ENCODE results near the gene DNAJC7.

DNAJC7 gene

GRCh38 chr17:41972571-41973407, 44.5 kb downstream of the DNAJC7 start:
- Histone ChIP-seq H2AK5ac (ENCODE audit: low read length) (no peak overlapping the region), H3K18ac (ENCODE audit: low read length) (no peak overlapping the region), H3K14ac (ENCODE audit: low read length) (no peak overlapping the region), H3K79me1 (ENCODE audit: low read length) (no peaks in the 10 kb centered on the region), H4K12ac (ENCODE audit: low read depth, low read length) (no peak overlapping the region), H3K79me2 (ENCODE audit: control insufficient read depth, insufficient read depth, low read length, poor library complexity) (no peaks in the 10 kb centered on the region), H4K8ac (ENCODE audit: low read depth, low read length) (no peak overlapping the region), H2BK12ac (ENCODE audit: low read length) (no peak overlapping the region), H3K9ac (ENCODE audit: low read length) (no peak overlapping the region), H3K27me3 (ENCODE audit: insufficient read depth, low read length) (no peaks in the 10 kb centered on the region), H3K4me2 (ENCODE audit: low read length) (no peak overlapping the region), H2BK5ac (ENCODE audit: low read depth, low read length, poor library complexity) (no peak overlapping the region), H3K9me3 (ENCODE audit: insufficient read depth, low read depth, low read length) (no peaks in the 10 kb centered on the region), H3K4me3 (ENCODE audit: low read depth, low read length) (no peak overlapping the region), H3K4ac (ENCODE audit: low read depth, low read length) (no peak overlapping the region), H2AFZ (ENCODE audit: insufficient read depth, low read length, poor library complexity) (no peak overlapping the region), H3K4me1 (ENCODE audit: control insufficient read depth in 1 of 2, insufficient read depth in 2 of 2, low read length in 2 of 2) (no peaks in the 10 kb centered on the region), H3K36me3 (ENCODE audit: control insufficient read depth in 1 of 2, insufficient read depth in 2 of 2, low read length in 2 of 2) (peaks cover 67 to 79% of the 10 kb centered on the region in 2 experiments), H3K23ac (ENCODE audit: low read length) (no peak overlapping the region), H2BK120ac (ENCODE audit: insufficient read depth, low read length, poor library complexity) (no peak overlapping the region), H3K27ac (ENCODE audit: low read depth, low read length) (no peak overlapping the region), H4K91ac (ENCODE audit: low read depth, low read length) (no peak overlapping the region)
- WGBS (ENCODE audit: extremely low coverage, insufficient coverage, insufficient read length): no CpG with 5 or more reads among the region's 22 CpGs
- no peak for DNase-seq

- no peak overlapping the region for H2AK5ac ChIP-seq (ENCODE audit: low read length)
- H3K36me3 ChIP-seq (ENCODE audit: control insufficient read depth in 1 of 2, insufficient read depth in 2 of 2, low read length in 2 of 2): peaks cover 63 to 72% of the 10 kb centered on the region in 2 experiments
- no CpG with 5 or more reads among the region's 18 CpGs for WGBS (ENCODE audit: extremely low coverage, insufficient coverage, insufficient read length)
- no peak overlapping the region for H2BK5ac ChIP-seq (ENCODE audit: low read depth, low read length, poor library complexity)
- no peak overlapping the region for H3K27ac ChIP-seq (ENCODE audit: low read depth, low read length)
- no peak overlapping the region for H4K12ac ChIP-seq (ENCODE audit: low read depth, low read length)
- no peak overlapping the region for H2BK12ac ChIP-seq (ENCODE audit: low read length)
- H3K4me2 ChIP-seq (ENCODE audit: low read length): no peak overlapping the region
- H3K79me1 ChIP-seq (ENCODE audit: low read length): peaks cover 3% of the 10 kb centered on the region
- no peak overlapping the region for H3K23ac ChIP-seq (ENCODE audit: low read length)
- no peak overlapping the region for H3K18ac ChIP-seq (ENCODE audit: low read length)
- no peak overlapping the region for H4K91ac ChIP-seq (ENCODE audit: low read depth, low read length)
- H3K9ac ChIP-seq (ENCODE audit: low read length): no peak overlapping the region
- peaks cover 5 to 6% of the 10 kb centered on the region in 2 experiments for H3K4me1 ChIP-seq (ENCODE audit: control insufficient read depth in 1 of 2, insufficient read depth in 2 of 2, low read length in 2 of 2)
- no peak overlapping the region for H2AFZ ChIP-seq (ENCODE audit: insufficient read depth, low read length, poor library complexity)
- H3K4ac ChIP-seq (ENCODE audit: low read depth, low read length): no peak overlapping the region
- H3K27me3 ChIP-seq (ENCODE audit: insufficient read depth, low read length): no peaks in the 10 kb centered on the region
- no peak overlapping the region for H2BK120ac ChIP-seq (ENCODE audit: insufficient read depth, low read length, poor library complexity)
- no peaks in the 10 kb centered on the region for H3K9me3 ChIP-seq (ENCODE audit: insufficient read depth, low read depth, low read length)
- H3K79me2 ChIP-seq (ENCODE audit: control insufficient read depth, insufficient read depth, low read length, poor library complexity): peaks cover 4% of the 10 kb centered on the region
- H4K8ac ChIP-seq (ENCODE audit: low read depth, low read length): no peak overlapping the region
- H3K4me3 ChIP-seq (ENCODE audit: low read depth, low read length): no peak overlapping the region
- no peak for DNase-seq
- no peak overlapping the region for H3K14ac ChIP-seq (ENCODE audit: low read length)
Measured at GRCh38 chr17:41971721-41972523, 45.3 kb downstream of the DNAJC7 start.

GRCh38 chr17:41970901-41971331, 46.3 kb downstream of the DNAJC7 start:
- no CpG with 5 or more reads among the region's 5 CpGs for WGBS (ENCODE audit: extremely low coverage, insufficient coverage, insufficient read length)
- H3K4ac ChIP-seq (ENCODE audit: low read depth, low read length): no peak overlapping the region
- H3K27ac ChIP-seq (ENCODE audit: low read depth, low read length): no peak overlapping the region

GRCh38 chr17:41968676-41969075, 48.6 kb downstream of the DNAJC7 start:
- H3K4ac ChIP-seq (ENCODE audit: low read depth, low read length): no peak overlapping the region
- no peak overlapping the region for H2BK120ac ChIP-seq (ENCODE audit: insufficient read depth, low read length, poor library complexity)
- H3K79me2 ChIP-seq (ENCODE audit: control insufficient read depth, insufficient read depth, low read length, poor library complexity): peaks cover 6% of the 10 kb centered on the region
- no peaks in the 10 kb centered on the region for H3K9me3 ChIP-seq (ENCODE audit: insufficient read depth, low read depth, low read length)
- H2AFZ ChIP-seq (ENCODE audit: insufficient read depth, low read length, poor library complexity): no peak overlapping the region
- H3K27ac ChIP-seq (ENCODE audit: low read depth, low read length): no peak overlapping the region
- no peak overlapping the region for H2AK5ac ChIP-seq (ENCODE audit: low read length)
- H4K91ac ChIP-seq (ENCODE audit: low read depth, low read length): no peak overlapping the region
- peaks cover 6% of the 10 kb centered on the region for H3K79me1 ChIP-seq (ENCODE audit: low read length)
- peaks cover 8 to 9% of the 10 kb centered on the region in 2 experiments for H3K4me1 ChIP-seq (ENCODE audit: control insufficient read depth in 1 of 2, insufficient read depth in 2 of 2, low read length in 2 of 2)
- no peak for DNase-seq
- no peak overlapping the region for H2BK12ac ChIP-seq (ENCODE audit: low read length)
- no peak overlapping the region for H3K9ac ChIP-seq (ENCODE audit: low read length)
- WGBS (ENCODE audit: extremely low coverage, insufficient coverage, insufficient read length): no CpG with 5 or more reads among the region's 10 CpGs
- no peak overlapping the region for H4K12ac ChIP-seq (ENCODE audit: low read depth, low read length)
- H3K4me2 ChIP-seq (ENCODE audit: low read length): no peak overlapping the region
- H4K8ac ChIP-seq (ENCODE audit: low read depth, low read length): no peak overlapping the region
- no peak overlapping the region for H3K14ac ChIP-seq (ENCODE audit: low read length)
- H3K18ac ChIP-seq (ENCODE audit: low read length): no peak overlapping the region
- H2BK5ac ChIP-seq (ENCODE audit: low read depth, low read length, poor library complexity): no peak overlapping the region
- no peak overlapping the region for H3K4me3 ChIP-seq (ENCODE audit: low read depth, low read length)
- H3K27me3 ChIP-seq (ENCODE audit: insufficient read depth, low read length): no peaks in the 10 kb centered on the region
- H3K36me3 ChIP-seq (ENCODE audit: control insufficient read depth in 1 of 2, insufficient read depth in 2 of 2, low read length in 2 of 2): peaks cover 35 to 40% of the 10 kb centered on the region in 2 experiments
- no peak overlapping the region for H3K23ac ChIP-seq (ENCODE audit: low read length)

More at GRCh38 chr17:41970901-41971331, 46.3 kb downstream of the DNAJC7 start:
- H3K9me3 ChIP-seq (ENCODE audit: insufficient read depth, low read depth, low read length): no peaks in the 10 kb centered on the region
- DNase-seq: no peak
- H3K79me2 ChIP-seq (ENCODE audit: control insufficient read depth, insufficient read depth, low read length, poor library complexity): peaks cover 6% of the 10 kb centered on the region
- no peak overlapping the region for H3K9ac ChIP-seq (ENCODE audit: low read length)
- H3K27me3 ChIP-seq (ENCODE audit: insufficient read depth, low read length): no peaks in the 10 kb centered on the region
- H3K79me1 ChIP-seq (ENCODE audit: low read length): peaks cover 6% of the 10 kb centered on the region
- H3K18ac ChIP-seq (ENCODE audit: low read length): no peak overlapping the region
- H3K4me1 ChIP-seq (ENCODE audit: control insufficient read depth in 1 of 2, insufficient read depth in 2 of 2, low read length in 2 of 2): peaks cover 5 to 6% of the 10 kb centered on the region in 2 experiments
- H4K12ac ChIP-seq (ENCODE audit: low read depth, low read length): no peak overlapping the region
- H3K36me3 ChIP-seq (ENCODE audit: control insufficient read depth in 1 of 2, insufficient read depth in 2 of 2, low read length in 2 of 2): peaks cover 56 to 62% of the 10 kb centered on the region in 2 experiments
- no peak overlapping the region for H2AK5ac ChIP-seq (ENCODE audit: low read length)
- H3K23ac ChIP-seq (ENCODE audit: low read length): no peak overlapping the region
- H4K91ac ChIP-seq (ENCODE audit: low read depth, low read length): no peak overlapping the region
- H2BK5ac ChIP-seq (ENCODE audit: low read depth, low read length, poor library complexity): no peak overlapping the region
- H3K14ac ChIP-seq (ENCODE audit: low read length): no peak overlapping the region
- H2BK120ac ChIP-seq (ENCODE audit: insufficient read depth, low read length, poor library complexity): no peak overlapping the region
- H3K4me3 ChIP-seq (ENCODE audit: low read depth, low read length): no peak overlapping the region
- H4K8ac ChIP-seq (ENCODE audit: low read depth, low read length): no peak overlapping the region
- H2BK12ac ChIP-seq (ENCODE audit: low read length): no peak overlapping the region
- no peak overlapping the region for H2AFZ ChIP-seq (ENCODE audit: insufficient read depth, low read length, poor library complexity)
- H3K4me2 ChIP-seq (ENCODE audit: low read length): no peak overlapping the region

Data from trophoblast cell (in vitro differentiated cells and primary cell).